PC-9 (cell line): Measurements from ENCODE around the gene ZNF282. TPM values are rescaled to one million over a fixed set of nuclear protein-coding genes. Genes with fewer than 3 reads are reported as not detected.
A peak's percentile ranks its signal among the peaks of the same experiment; 100 is the strongest.

Experiments used
- BruUV-seq: library from RNA; stranded (reverse); fragments of 400-500 nt; replicated peaks from 2 replicates; lab custom pipeline; 2021; lab: Mats Ljungman, UMichigan
- CTCF ChIA-PET: fragments of 300-600 bp; sonication (Branson Sonifier 250); formaldehyde crosslinking; loops from one replicate; lab custom pipeline; 2022; ENCODE audit warnings: antibody characterized with exemption; lab: Charles Lee
- POLR2A ChIA-PET: fragments of 300-600 bp; sonication (Branson Sonifier 250); formaldehyde crosslinking; loops from one replicate; lab custom pipeline; 2022; ENCODE audit warnings: antibody characterized with exemption; ENCODE audit not compliant: unreplicated experiment; lab: Charles Lee
- DNase-seq, 2 experiments: peaks; one replicate each; pipeline versions ENCODE4 v3.0.0 to v3.0.0-alpha.2; 2015 to 2022; ENCODE audit warnings: mixed read lengths in 1 of 2
- H2AFZ ChIP-seq: fragments of 200-600 bp; sonication (generic); 2 replicates; pipeline ENCODE4 v1.8.1; 2017; ENCODE audit warnings: antibody characterized with exemption
- H3F3A ChIP-seq: fragments of 200-600 bp; sonication (generic); 2 replicates; pipeline ENCODE4 v1.8.1; 2017; ENCODE audit warnings: antibody characterized with exemption, mild to moderate bottlenecking, low read depth; ENCODE audit not compliant: insufficient read depth
- H3K27ac ChIP-seq: fragments of 200-600 bp; sonication (generic); 2 replicates; pipeline ENCODE4 v1.6.1; 2016; ENCODE audit warnings: mixed run types
- H3K27me3 ChIP-seq: fragments of 200-600 bp; sonication (generic); 2 replicates; pipeline ENCODE4 v1.6.1; 2016; ENCODE audit warnings: low read depth, mixed run types; ENCODE audit not compliant: insufficient read depth
- H3K36me3 ChIP-seq: fragments of 200-600 bp; sonication (generic); 2 replicates; pipeline ENCODE4 v1.6.1; 2016; ENCODE audit warnings: low read depth, mixed run types
- H3K4me1 ChIP-seq: fragments of 200-600 bp; sonication (generic); replicated peaks from 2 replicates; pipeline ENCODE4 v1.6.1; 2016; ENCODE audit warnings: mixed run types; ENCODE audit not compliant: insufficient read depth
- H3K4me2 ChIP-seq: fragments of 200-600 bp; sonication (generic); 2 replicates; pipeline ENCODE4 v1.6.1; 2017; ENCODE audit warnings: mixed run types
- H3K4me3 ChIP-seq: fragments of 200-600 bp; sonication (generic); 2 replicates; pipeline ENCODE4 v1.6.1; 2016; ENCODE audit warnings: mixed run types
- H3K79me2 ChIP-seq: fragments of 200-600 bp; sonication (generic); 2 replicates; pipeline ENCODE4 v1.6.1; 2017; ENCODE audit warnings: low read depth, mixed run types
- H3K9me2 ChIP-seq: fragments of 200-600 bp; sonication (generic); 2 replicates; pipeline ENCODE4 v1.8.1; 2017; ENCODE audit warnings: mild to moderate bottlenecking; ENCODE audit not compliant: insufficient read depth
- H3K9me3 ChIP-seq: fragments of 200-600 bp; sonication (generic); 2 replicates; pipeline ENCODE4 v1.8.1; 2016; ENCODE audit warnings: low read depth; ENCODE audit not compliant: insufficient read depth
- H4K20me1 ChIP-seq: fragments of 200-600 bp; sonication (generic); 2 replicates; pipeline ENCODE4 v1.8.1; 2017; ENCODE audit not compliant: insufficient read depth
- EZH2 ChIP-seq: fragments of 200-600 bp; sonication (generic); IDR thresholded peaks from 2 replicates; pipeline ENCODE4 v1.8.0; 2017; ENCODE audit warnings: antibody characterized with exemption, low read depth
- intact Hi-C: fragments of 100-400 bp; cut with micrococcal nuclease; formaldehyde crosslinking; loops from one replicate; pipeline ENCODE4 v1.10.0; 2022; ENCODE audit not compliant: unreplicated experiment
- total RNA-seq: library from RNA; stranded (reverse); gene quantifications from 2 replicates; pipeline ENCODE4 v1.2.3, GENCODE V29; 2021
- TF ChIP-seq, protein P1 (sequence below): fragments of 200-600 bp; sonication (generic); conservative IDR thresholded peaks from 2 replicates; pipeline ENCODE4 v1.6.1; 2017; ENCODE audit warnings: mixed run types, antibody characterized with exemption, mild to moderate bottlenecking, moderate library complexity

ZNF282 gene
- total RNA-seq, 1 experiment from 2014 or later = 35.9 TPM

DNA sequence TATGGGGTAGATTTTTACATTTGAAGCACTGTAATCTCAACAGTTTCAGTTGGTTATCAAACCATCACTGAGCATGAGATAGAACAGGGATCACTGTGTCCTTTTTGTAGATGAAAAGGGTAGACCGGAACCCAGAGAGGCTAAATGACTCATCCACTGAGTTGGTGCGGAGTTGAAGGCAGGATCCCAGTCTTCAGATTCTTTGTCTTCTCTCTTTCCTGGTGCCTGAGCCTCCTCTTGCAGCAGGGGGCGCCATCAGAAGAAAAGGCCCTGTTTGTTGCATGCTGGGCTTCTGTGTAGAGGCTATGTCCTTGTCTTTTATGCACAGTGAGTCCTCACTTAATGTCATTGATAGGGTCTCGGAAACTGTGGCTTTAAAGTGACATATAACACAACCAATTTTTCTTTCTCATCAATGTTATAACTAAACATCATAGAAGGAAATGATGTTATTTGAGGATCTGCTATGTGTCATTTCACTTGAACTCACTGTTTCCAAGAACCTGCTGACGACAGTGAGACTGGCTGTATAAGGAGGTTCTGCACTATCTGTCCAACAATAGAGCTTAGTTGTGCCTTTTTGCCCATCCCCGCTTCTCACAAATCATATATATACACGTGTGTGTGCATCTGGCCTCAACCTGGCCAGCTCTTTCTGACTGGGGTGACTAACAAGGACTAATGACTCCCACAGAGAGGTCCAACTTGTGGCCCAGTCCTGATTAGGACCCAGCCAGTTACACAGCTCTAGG lies 14.3 kb downstream of the ZNF282 start:
- DNase-seq = peak in 1 of 2 experiments; percentile 66
- ChIA-PET POLR2A (no interaction called here), CTCF (interaction anchor here (0.5 to 0.9 kb wide), 3 partner anchors 24 to 214 kb away, joined by 4 read pairs; no protein-coding TSS in a partner anchor)
- Histone ChIP-seq H3K4me1 (peaks cover 21% of the 10 kb centered on the region), H3K4me2 (no peak overlapping the region), H2AFZ (no peak overlapping the region), H3K4me3 (no peak overlapping the region), H3K9me3 (no peaks in the 10 kb centered on the region), H3K27ac (no peak overlapping the region), H3K79me2 (peaks cover 8% of the 10 kb centered on the region; the same call in 1 of the 2 replicates), H3K27me3 (no peaks in the 10 kb centered on the region), H3K36me3 (peaks cover 48% of the 10 kb centered on the region), H3K9me2 (no peaks in the 10 kb centered on the region), H3F3A (peaks cover 25% of the 10 kb centered on the region), H4K20me1 (no peaks in the 10 kb centered on the region)
- BruUV-seq = no TSS peak
- no peak for TF ChIP-seq EZH2
- TF ChIP-seq, protein P1, sequence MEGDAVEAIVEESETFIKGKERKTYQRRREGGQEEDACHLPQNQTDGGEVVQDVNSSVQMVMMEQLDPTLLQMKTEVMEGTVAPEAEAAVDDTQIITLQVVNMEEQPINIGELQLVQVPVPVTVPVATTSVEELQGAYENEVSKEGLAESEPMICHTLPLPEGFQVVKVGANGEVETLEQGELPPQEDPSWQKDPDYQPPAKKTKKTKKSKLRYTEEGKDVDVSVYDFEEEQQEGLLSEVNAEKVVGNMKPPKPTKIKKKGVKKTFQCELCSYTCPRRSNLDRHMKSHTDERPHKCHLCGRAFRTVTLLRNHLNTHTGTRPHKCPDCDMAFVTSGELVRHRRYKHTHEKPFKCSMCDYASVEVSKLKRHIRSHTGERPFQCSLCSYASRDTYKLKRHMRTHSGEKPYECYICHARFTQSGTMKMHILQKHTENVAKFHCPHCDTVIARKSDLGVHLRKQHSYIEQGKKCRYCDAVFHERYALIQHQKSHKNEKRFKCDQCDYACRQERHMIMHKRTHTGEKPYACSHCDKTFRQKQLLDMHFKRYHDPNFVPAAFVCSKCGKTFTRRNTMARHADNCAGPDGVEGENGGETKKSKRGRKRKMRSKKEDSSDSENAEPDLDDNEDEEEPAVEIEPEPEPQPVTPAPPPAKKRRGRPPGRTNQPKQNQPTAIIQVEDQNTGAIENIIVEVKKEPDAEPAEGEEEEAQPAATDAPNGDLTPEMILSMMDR = peak; percentile 87
- intact Hi-C loops = loop anchor here (1.0 kb wide), 1 partner anchor 30 kb away; the partner anchor contains the start of gene ZNF212

DNA sequence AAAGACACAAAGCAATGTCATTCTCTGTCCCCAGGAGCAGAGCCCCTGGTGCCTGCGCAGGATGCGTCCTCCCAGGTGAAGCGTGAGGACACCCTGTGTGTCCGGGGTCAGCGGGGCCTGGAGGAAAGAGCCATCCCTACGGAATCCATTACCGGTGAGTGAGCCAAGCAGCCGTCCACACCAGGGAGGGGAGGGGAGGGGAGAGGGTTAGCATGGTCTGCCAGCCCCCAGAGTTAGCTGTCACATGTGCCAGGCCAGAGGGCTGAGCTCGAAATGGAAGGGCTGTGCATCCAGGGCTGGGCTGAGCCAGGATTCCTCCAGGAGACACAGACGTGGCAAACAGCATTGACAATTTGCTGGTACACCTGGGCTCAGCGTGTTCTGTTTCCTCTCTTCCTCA lies 15.2 kb downstream of the ZNF282 start:
- Histone ChIP-seq H2AFZ (no peak overlapping the region), H3F3A (peaks cover 16% of the 10 kb centered on the region), H3K27me3 (no peaks in the 10 kb centered on the region), H3K36me3 (peaks cover 56% of the 10 kb centered on the region), H3K4me3 (no peak overlapping the region), H3K9me2 (no peaks in the 10 kb centered on the region), H3K9me3 (no peaks in the 10 kb centered on the region), H3K4me1 (peaks cover 13% of the 10 kb centered on the region), H3K4me2 (no peak overlapping the region), H3K27ac (no peak overlapping the region), H3K79me2 (peaks cover 8% of the 10 kb centered on the region; the same call in 1 of the 2 replicates), H4K20me1 (no peaks in the 10 kb centered on the region)
- ChIA-PET POLR2A (no interaction called here), CTCF (interaction anchor here (0.5 to 0.9 kb wide), 2 partner anchors 110 to 213 kb away, joined by 4 read pairs; no protein-coding TSS in a partner anchor)
- intact Hi-C loops = no loop called here
- TF ChIP-seq EZH2 = no peak
- TF ChIP-seq, protein P1 = no peak
- BruUV-seq = no TSS peak
- DNase-seq = no peak

- DNase-seq = no peak
- H3K4me3 ChIP-seq = no peak overlapping the region
- no TSS peak for BruUV-seq
- H3K4me1 ChIP-seq = no peaks in the 10 kb centered on the region
- POLR2A ChIA-PET = no interaction called here
- no peaks in the 10 kb centered on the region for H3K27me3 ChIP-seq
- H2AFZ ChIP-seq = no peak overlapping the region
- H3F3A ChIP-seq = peaks cover 6% of the 10 kb centered on the region; the same call in 1 of the 2 replicates
- H3K9me3 ChIP-seq = no peaks in the 10 kb centered on the region
- no peaks in the 10 kb centered on the region for H4K20me1 ChIP-seq
- peaks cover 60% of the 10 kb centered on the region for H3K36me3 ChIP-seq
- intact Hi-C loops = no loop called here
- CTCF ChIA-PET = no interaction called here
- H3K27ac ChIP-seq = no peak overlapping the region
- no peaks in the 10 kb centered on the region for H3K9me2 ChIP-seq
- H3K79me2 ChIP-seq = no peaks in the 10 kb centered on the region; the same call in 1 of the 2 replicates
- TF ChIP-seq EZH2 = no peak
- TF ChIP-seq, protein P1 = no peak
- no peak overlapping the region for H3K4me2 ChIP-seq
Measured at GRCh38 chr7:149214020-149214720, 18.8 kb downstream of the ZNF282 start.
